HG02588 (cell line): ENCODE measurements around the gene AKR1E2.
"Not testable (repeated sequence)": the region's sequence is repeated elsewhere in the genome, so short reads cannot be mapped to it uniquely, and the experiment has no call there.

Experiments used
- ATAC-seq: cut with Tn5 transposase; IDR thresholded peaks from one replicate; pipeline ENCODE4 v1.9.1; 2021; ENCODE audit warnings: mild to moderate bottlenecking, moderate library complexity; ENCODE audit not compliant: unreplicated experiment

Gene AKR1E2

DNA sequence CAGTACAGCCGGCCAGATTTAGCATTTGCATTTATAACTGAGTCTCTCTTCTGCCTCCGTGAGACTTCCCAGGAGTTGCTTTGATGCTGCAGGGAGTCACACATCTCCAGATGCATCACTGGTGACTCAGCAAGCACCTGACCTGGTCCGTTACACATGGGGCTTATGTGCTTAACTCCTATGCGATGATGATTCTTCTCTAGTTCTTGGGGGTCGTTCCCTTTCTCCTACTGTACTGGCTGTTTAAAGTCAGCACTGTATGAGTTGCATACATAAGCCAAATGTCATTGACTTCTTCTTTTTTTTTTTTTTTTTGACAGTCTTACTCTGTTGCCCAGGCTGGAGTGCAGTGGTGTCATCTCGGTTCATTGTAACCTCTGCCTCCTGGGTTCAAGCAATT, 13.0 kb upstream of the AKR1E2 start:
- ATAC-seq = no peak

DNA sequence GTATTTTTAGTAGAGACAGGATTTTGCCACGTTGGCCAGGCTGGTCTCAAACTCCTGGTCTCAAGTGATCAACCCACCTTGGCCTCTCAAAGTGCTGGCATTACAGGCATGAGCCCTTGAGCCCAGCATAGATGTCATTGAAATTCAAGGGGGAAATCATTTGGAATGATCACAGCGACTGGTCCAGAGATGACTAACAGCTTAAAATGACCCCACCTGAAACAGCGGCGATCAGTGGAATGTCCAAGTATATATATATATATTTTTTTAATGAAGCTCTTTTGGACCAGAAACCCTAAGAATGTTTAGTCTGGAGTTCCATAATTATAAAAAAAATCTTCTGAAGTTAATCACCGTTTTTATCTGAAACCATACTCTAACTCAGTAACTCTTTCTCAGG, 12.5 kb upstream of the AKR1E2 start:
- no peak for ATAC-seq

DNA sequence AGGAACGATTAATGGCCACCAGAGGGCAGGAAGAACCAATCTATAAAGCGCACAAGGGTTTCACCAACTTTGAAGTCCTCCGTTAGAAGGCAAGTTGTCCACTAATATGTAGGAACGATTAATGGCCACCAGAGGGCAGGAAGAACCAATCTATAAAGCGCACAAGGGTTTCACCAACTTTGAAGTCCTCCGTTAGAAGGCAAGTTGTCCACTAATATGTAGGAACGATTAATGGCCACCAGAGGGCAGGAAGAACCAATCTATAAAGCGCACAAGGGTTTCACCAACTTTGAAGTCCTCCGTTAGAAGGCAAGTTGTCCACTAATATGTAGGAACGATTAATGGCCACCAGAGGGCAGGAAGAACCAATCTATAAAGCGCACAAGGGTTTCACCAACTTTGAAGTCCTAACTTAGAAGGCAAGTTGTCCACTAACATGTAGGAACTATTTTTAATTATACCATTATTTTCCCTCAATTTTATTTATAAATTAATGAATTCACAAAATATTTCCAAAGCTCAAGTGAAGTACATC, 10.3 kb upstream of the AKR1E2 start:
- not testable (repeated sequence) for ATAC-seq

DNA sequence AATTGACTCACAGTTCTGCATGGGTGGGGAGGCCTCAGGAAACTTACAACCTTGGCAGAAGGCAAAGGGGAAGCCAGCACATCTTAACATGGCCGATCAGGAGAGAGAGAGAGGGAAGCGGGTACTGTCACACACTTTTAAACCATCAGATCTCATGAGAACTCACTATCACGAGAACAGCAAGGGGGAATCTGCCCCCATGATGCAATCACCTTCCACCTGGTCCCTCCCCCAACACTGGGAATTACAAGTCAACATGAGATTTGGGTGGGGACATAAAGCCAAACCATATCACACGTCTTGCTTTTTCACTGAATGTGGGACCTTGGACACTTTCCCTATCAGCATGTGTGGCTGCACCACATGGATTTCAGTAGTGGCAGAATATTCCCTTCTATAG, 9.0 kb upstream of the AKR1E2 start:
- no peak for ATAC-seq

DNA sequence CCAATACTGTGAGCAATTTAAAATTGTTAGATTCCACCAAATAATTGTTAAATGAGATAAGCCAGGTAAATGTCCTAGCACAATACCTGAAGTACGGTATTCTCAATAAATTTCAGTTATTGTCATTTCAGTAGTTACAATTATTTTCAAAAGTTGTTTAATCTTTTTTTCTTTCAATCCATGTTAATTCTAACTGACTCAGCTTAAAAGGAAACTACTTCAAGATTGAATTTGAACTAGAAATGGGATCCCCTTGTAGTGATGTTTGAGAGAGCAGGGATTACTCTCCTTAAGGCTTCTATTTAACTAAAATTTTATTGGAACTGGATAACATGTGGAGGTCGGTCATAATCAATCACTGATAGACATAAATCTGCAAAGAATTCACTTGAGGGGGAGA, 6.9 kb upstream of the AKR1E2 start:
- no peak for ATAC-seq

DNA sequence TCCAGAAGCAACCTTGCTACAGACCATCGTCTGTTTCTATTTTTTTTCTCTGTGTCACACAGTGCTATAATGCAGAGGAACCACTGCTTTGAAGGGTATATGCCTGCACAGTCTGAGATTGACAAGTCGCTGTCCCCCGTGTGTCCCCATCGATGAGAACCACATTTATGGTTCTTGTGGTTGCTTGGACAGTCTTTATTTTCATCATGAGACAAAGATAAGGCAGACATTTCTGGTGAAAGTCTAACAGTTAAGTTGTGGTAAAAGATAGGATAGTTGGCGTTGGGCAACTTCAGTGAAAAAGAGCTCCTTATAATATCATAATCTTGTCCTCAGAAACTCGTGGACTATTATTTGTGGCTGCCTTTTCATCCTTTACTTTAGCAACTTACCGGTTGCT, 6.3 kb upstream of the AKR1E2 start:
- no peak for ATAC-seq

DNA sequence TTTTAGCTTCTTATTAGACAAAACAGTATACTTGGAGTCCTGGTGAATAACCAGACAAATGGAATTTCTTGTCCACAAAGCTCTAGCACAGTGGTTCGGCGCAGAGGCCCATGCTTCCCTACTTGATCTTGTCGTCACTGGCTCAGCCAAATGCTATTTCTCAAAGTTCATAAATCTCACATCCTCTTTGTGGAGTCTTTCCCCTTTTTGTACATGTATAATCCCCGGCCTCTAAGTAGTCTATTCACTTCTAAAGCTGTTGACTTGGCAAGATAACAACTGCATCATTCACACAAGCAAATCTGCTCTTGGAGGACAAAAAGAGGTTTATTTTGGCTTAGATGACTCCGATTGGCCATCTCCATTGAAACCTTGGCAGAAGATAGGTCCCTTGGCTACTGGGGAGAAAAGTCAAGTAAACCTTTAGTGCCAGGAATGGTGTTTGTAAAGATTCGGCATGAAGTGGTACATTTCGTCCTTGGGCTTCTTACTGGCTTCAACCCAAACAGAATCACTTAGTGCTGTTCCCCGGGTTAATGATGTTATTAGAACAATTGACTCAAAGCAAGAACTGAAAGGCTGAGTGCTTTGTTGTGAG, 5.1 kb upstream of the AKR1E2 start:
- ATAC-seq = no peak

DNA sequence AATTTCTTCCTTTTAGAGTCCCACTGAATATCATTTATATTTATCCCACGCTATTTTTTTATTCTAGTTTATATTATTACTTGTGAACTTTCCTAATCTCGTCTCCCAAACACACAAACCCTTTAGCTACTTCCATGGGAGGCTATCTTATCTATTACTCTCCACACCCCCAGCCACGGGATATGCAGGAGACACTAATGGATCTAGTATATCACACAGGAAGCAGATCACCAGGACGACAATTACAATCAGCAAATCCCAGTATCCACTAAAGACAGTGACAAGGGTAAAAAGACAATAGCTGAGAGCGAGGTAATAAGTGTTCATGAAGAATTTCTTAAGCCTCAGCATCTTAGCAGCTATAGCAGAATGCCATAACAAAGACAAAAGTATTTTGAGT, 3.8 kb upstream of the AKR1E2 start:
- no peak for ATAC-seq

DNA sequence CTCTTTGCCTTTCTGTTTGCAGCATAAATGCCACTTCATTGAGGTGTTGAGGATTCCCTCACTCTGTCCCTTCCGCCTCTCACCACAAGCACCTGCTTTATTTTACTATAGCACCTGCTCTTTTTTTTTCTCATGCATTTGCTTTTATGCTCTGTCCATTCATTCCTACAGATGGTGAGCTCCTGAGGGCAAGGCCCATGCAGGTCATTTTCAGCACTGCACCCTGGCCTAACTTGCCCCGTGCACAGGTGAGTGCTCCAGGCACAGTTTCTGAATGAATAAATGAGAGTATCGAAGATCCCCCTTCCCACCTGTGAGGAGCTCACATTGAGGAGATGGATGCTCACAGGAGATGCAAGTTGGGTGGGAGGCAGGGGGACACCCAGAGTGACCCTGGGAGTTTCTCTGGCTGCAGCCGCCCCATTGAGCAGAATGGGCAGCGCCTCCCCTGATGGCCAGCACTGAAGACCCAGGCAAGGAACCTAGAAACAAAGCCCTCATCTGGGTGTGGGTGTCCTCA, 1.2 kb upstream of the AKR1E2 start:
- ATAC-seq = no peak

DNA sequence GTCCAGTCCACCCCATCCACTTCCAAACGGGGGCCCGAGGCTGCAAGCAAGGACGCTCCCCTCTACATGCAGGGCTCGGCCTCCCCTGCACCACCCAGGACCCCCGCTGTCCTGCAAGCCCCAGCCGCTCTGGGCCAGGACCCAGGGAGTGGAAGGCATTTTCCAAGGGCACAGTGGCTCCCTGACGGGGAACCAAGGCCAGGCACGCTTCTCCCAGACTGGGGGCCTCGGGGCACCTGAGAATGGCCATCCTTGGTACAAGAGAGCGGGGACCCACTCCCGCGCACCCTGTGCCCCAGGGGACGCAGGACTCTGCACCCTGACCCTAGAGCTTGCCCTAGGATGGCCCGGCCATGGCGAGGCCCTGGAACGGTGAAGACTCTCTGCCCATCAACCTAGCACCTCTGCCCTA, 545 bp upstream of the AKR1E2 start:
- no peak for ATAC-seq

DNA sequence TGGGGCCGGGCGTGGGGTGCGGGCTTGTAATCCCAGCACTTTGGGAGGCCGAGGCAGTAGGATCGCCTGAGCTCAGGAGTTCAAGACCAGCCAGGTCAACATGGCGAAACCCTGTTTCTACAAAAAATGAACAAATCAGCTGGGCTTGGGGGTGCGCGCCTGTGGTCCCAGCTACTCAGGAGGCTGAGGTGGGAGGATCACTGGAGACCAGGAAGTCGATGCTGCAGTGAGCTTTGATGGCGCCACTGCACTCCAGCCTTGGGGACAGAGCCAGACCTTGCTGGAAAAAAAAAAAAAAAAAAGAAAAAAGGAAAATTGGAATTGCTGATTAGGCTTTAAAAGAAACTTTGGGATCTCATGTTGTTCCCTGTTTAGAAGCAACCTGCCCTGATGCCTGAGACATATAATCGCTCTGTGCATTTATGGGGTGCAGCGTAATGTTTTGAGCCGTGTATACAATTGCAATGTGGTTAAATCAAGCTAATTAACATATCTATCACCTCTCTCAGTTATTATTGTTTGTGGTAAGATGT, 851 bp downstream of the AKR1E2 start:
- no peak for ATAC-seq

DNA sequence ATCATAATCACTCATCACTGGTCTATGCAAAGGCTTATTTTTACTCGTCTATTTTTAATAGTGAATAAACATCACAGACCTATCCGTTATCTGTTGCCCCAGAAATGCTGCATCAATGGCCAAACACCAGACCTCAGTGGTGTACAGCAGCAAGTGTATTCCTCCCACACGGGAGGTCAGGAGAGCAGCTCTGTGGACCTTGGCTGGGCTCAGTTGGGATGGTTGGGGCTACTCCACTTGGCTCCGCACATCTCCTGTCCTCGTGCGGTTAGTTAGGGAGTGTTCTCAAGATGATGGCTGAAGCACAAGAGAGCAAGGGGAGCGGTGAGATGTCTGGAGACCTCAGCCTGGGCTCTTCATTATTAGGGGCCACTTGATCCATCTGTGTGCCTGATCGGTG, 2.0 kb downstream of the AKR1E2 start:
- no peak for ATAC-seq

DNA sequence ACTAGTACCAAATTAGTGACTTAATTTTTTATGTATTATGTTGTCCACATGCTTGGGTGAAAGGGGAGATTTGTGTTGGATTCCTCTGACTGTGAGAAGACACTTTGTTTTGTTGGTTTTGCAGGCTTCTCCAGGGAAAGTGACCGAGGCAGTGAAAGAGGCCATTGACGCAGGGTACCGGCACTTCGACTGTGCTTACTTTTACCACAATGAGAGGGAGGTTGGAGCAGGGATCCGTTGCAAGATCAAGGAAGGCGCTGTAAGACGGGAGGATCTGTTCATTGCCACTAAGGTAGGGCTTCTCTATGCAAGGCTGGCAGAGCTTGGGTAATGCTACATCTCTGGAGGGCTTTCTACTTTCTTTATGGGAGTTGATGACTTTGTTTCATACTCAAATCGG, 4.5 kb downstream of the AKR1E2 start:
- ATAC-seq = no peak

DNA sequence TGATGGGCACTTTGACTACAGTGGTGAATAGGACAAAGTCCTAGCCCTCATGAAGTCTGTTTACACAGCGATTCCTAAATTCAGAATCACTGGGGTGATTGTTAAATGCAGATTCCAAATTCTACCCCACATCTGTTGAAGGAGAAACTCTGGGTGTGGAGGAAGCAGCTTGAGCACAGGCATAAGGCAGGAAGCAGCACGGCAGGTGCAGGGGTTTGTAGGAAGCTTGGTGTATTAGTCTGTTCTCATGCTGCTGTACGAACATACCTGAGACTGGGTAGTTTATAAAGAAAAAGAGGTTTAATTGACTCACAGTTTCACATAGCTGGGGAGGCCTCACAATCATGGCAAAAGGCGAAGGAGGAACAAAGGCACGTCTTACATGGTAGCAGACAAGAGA, 5.1 kb downstream of the AKR1E2 start:
- no peak for ATAC-seq

DNA sequence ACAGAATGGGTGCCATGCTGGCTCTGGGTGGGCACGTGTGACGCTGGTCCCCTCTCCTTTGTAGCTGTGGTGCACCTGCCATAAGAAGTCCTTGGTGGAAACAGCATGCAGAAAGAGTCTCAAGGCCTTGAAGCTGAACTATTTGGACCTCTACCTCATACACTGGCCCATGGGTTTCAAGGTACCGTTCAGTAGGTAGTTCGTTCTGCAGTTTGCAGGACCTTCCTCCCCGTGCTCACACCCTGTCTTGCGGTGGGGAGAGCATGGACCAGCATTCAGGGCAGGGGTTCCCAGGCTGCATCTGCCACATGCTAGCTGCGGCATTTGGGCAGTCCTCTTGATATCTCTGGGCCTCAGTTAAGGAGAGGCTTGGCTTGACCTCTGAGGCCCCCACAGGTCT, 7.3 kb downstream of the AKR1E2 start:
- no peak for ATAC-seq

DNA sequence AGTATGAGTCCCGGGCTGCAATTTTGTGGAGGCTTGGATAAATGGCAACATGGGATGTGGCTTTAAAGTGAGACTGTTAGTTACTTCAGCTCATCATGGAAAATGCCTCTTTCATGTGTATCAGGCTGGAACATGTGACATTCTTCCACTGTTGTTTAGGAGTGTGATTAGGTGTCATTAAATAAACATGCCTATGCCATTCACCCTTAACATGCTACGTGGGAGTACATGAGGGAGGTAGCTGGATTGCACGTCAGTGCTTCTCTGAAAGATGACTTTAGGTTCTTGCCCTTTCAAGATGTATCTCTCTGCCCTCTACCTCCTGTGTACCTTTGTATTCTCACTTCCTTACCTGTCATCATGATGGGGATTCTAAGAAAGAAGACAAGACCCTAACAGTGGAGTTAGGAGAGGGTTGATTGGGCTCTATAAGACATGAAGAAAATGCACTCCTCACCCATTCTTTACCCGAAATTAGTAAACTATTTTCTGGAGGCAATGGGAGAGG, 8.9 kb downstream of the AKR1E2 start:
- ATAC-seq = no peak

DNA sequence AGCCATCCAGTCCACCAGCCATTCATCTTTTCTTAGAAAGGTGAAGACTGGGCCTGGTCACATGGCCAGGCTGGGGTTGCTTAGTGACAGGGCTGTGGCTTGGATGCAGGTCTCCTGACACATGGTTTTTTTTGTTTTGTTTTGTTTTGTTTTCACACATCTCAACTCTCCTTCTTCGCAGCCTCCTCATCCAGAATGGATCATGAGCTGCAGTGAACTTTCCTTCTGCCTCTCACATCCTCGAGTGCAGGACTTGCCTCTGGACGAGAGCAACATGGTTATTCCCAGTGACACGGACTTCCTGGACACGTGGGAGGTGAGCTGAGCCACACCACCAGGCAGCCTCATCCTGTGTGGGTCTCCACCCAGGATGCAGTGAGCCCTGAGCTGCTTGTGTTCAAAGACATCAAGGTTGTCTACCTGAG, 9.5 kb downstream of the AKR1E2 start:
- ATAC-seq = no peak

DNA sequence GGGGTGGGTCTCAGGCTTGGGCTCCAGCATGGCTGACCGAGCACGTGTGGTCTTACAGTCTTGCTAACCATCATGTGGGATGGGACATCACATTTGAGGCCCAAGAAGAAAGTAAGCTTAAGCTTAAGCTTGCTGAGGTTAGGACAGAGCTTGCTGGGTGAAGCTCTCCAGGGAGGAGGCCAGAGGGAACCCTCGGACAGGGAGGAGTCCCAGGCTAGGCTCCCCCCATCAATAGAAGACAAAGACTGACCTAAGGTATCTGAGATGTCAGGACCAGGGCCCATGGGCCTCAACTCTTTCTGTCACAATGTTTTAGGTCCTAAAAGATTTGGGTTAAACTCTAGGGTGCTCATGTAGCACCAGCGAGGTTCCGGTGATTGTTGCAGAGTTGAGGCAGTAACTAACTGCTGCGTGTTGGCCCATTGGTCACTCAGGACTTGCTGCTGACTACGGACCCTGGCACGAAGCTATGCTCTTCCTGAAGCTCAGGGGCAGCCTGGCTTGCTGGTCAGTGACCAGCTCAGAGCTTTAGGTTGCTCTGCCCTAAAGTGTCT, 10.5 kb downstream of the AKR1E2 start:
- no peak for ATAC-seq

DNA sequence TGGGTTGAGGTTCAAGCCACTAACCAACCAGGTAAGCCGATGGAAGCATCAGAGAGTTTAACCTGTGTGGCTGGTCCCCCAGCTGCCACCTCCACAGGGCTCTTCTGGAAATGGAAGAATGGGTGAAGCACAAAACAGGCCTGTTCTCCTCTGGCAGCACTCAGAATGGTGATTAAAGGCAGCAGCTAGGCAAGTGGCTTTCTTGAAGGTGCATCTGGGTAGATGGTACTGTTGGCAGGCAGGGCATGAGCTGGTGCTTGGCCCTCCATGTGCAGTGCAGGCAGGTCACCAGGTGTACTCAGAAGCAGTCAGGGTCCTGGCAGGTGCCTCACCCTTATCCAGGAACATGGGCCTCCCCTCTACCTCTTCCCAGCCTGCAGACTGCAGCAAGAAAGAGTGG, 11.5 kb downstream of the AKR1E2 start:
- ATAC-seq = no peak

DNA sequence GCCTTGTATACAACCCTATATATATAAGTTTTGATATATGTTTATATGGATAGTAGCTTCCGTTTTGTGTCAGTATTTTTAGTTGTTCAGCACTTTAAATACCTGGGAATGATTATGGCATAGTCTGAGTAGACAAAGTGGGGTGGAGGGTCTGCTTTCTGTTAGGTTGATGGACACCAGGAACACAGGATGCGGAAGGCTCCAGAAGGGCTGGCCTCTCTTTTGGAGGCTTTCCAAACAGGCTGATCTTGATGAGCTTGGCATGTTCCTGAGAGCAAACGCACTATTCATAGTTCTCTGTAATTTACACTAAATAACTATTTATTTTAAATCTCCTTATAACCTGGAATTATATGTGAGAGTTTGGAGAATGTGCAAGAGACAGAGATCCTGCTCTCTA, 12.7 kb downstream of the AKR1E2 start:
- no peak for ATAC-seq

DNA sequence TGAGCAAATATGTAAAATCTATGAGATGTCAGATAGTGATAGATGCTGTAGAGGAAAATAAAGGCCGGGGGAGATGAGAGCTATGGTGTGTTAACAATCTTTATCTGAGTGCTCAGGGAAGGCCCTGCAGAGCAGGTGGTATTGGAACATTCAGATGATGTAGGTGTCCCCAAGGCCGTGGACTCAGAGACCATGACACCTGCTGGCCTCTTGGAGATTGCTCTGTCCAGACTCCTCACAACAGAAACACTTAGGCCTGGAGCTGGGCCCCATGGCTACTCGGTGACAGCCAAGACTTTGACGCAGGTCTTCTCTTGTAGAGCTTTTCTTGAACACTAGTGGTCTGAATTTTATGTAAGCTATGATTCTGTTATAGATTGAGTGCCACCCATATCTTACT, 13.3 kb downstream of the AKR1E2 start:
- no peak for ATAC-seq

DNA sequence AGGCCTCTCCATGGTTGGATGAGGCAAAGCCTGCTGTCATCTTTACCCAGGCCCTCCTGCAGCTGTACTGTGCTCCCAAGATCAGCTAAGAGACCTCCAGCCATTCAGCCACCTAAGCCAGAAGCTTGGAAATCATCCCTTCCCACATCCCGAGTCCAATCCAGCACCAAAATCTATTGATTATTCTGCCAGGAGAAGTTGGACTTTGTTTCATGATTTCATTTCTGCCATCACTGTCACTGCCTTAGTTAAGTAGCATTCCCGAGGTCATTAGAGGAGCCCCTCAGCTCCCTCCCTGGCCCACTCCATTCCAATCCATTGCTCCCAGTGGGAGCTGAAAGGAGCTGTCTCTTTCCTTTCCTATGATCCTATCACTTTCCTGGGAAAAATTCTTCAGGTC, 14.1 kb downstream of the AKR1E2 start:
- ATAC-seq = no peak
